ENCODE results near the gene LGALS14.
"Not testable (repeated sequence)": the region's sequence is repeated elsewhere in the genome, so short reads cannot be mapped to it uniquely, and the experiment has no call there.

Gene LGALS14

DNA sequence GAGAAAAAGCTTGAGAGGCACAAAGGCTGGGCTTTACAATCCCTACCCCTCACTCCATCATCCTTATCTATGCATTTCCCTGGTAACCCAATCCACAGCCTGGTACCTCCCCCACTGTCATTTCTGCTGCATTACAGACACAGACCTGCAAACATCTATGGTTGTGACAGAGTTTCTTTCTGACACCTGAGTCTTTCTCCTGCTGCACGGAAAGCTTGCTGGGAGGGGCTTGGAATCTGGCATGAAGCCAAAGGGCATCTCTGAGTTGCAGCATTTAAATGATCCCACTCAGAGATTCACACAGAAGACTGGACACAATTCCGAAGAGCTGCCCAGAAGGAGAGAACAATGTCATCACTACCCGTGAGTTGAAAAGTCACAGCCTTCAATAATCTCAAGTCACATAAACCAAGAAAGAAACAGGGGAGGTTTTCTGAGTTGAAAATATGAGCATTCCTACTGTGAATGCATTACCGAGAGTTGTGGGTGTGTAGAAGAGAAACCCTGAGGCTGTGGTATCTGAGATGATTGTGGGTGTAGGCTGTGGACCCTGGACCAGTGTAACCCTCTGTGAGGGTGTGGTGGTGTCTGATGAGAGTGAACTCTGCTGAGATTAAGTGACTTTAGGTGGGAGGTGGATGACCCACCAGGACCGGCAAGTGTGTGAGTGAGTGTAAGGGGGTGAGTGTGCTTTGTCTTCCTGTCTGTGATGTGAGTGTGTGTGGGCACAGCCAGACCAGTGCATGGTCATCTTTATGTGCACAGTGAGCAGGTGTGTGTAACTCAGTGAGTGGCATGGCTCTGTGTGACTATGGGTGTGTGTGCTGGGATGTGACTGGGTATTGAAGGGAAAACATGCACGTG is at the start of gene LGALS14:
Gene LGALS14, plus strand, starts transcription at position 301 of the 864 bp plus-strand sequence. Its CDS starts 48 bp downstream, at position 349.
- no peak for TF ChIP-seq CTCF (conservative IDR thresholded peaks at IDR 0.05)
- no peak for TF ChIP-seq ZFX (IDR thresholded peaks at IDR 0.05)
- H3K27ac ChIP-seq, result no peak within 1 kb of the TSS

DNA sequence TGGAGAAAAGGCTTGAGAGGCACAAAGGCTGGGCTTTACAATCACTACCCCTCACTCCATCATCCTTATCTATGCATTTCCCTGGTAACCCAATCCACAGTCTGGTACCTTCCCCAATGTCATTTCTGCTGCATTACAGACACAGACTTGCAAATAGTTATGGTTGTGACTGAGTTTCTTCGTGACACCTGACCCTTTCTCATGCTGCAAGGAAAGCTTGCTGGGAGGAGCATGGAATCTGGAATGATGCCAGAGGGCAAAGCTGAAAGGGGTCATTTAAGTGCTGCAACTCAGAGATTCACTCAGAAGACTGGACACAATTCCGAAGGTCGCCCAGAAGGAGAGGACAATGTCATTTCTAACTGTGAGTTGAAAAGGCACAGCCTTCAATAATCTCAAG is 48.7 kb upstream of the LGALS14 start, which contains the start of gene LGALS16:
Gene LGALS16, plus strand, starts transcription at position 301 of the 400 bp plus-strand sequence. Its CDS starts 49 bp downstream, at position 350.
- TF ChIP-seq ZFX (IDR thresholded peaks at IDR 0.05) (no peak), CTCF (conservative IDR thresholded peaks at IDR 0.05) (no peak)
- no peak within 1 kb of the TSS for H3K27ac ChIP-seq

DNA sequence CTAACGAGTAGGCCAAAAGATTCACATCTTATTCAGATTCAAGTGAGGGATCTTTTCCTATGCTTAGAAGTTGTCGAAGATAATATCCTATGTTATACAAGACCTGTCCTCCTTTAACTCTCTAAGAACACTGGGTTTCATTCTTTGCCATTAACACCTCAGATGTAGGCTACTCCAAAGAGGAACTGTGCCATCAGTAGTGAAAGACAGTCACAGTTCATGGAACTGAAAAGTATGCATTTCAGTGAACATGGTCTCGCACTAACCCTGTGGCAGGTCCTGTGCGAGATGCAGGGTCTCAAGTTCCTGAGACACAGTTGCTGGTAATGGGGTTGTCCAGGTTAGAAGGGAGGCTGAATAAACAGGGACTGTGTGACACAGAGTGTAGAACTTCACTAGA is 44.5 kb upstream of the LGALS14 start:
- TF ChIP-seq ZFX (IDR thresholded peaks at IDR 0.05) (no peak), CTCF (conservative IDR thresholded peaks at IDR 0.05) (no peak)
- H3K27ac ChIP-seq, result no peak overlapping the region

GRCh38 chr19:39660661-39661060 is 43.6 kb upstream of the LGALS14 start:
- H3K27ac ChIP-seq, result no peak overlapping the region
- TF ChIP-seq CTCF (conservative IDR thresholded peaks at IDR 0.05) (no peak), ZFX (IDR thresholded peaks at IDR 0.05) (no peak)

GRCh38 chr19:39661565-39661964 is 42.7 kb upstream of the LGALS14 start:
- H3K27ac ChIP-seq, result no peak overlapping the region

GRCh38 chr19:39669860-39670259 is 34.4 kb upstream of the LGALS14 start:
- H3K27ac ChIP-seq, result not testable (repeated sequence)

More at GRCh38 chr19:39661565-39661964, 42.7 kb upstream of the LGALS14 start:
- TF ChIP-seq ZFX (IDR thresholded peaks at IDR 0.05) (no peak), CTCF (conservative IDR thresholded peaks at IDR 0.05) (no peak)

DNA sequence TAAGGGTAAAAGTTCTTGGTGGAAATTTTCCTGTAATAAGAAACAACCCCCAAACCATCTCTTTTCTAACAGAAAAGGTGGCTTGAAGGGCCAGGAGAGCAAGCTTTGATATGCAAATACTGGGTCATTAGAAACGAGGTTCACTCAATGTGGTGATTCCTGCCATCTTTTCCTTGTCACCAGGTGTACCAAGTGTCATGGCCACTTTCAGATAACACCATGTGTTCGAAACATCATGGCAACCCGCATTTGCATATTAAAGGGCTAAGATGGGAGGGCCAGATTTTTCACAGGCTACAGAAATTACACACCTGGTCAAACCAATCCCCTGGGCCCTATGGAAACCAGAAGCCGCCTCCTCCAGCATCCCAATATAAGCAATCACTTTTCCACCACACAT is 33.3 kb upstream of the LGALS14 start:
- no peak overlapping the region for H3K27ac ChIP-seq

More for the DNA sequence above, 33.3 kb upstream of the LGALS14 start:
- no peak for TF ChIP-seq ZFX (IDR thresholded peaks at IDR 0.05)
- TF ChIP-seq CTCF (conservative IDR thresholded peaks at IDR 0.05), result no peak
